ENCODE measurements around the gene ARFGAP1. TPM values are rescaled to one million over a fixed set of nuclear protein-coding genes. Genes with fewer than 3 reads are reported as not detected.

ARFGAP1 gene
- total and polyA plus RNA-seq, 2 of the 4 experiments (the other 2 are of a cell fraction), result 59.1 to 194 TPM

DNA sequence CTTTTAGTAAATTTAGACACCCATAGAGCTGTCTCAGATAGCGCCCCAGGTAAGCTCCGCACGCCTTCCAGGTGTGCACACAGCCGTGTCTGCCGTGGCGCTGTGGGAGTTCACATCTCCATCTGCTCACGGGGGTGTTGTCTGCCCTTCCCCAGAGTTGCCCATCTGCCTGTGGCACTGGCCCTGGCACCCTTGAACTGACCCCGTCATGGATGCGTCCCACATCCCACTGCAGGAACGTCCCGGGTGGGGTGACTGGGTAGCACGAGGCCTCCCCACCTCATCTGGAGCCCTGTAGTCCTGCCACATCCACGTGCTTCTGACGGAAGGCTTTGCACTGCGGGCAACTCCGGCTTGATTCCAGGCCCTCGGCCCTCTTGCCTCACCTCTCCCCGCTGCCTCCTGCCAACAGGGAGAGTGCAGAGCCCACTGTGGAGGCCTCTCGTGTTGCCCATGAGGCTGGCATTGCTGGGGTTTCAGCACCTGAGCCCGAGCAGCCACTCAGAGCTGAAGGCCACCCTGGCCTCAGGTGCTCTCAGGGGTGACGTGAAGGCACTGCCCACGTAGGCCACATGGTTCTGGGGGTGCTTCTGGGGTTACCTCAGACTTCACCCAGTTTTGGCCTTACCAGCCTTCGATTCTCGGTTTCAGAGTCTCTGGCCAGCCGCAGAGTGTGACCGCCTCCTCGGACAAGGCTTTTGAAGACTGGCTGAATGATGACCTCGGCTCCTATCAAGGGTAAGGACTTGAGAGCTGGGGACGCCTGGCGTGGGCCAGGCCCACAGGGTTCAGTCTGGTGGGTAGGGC, 5.1 kb downstream of the ARFGAP1 start:
- intact Hi-C loops (cut with micrococcal nuclease), result no loop called here
- H3K27me3 ChIP-seq (ENCODE audit: control insufficient read depth, insufficient read depth, low read length), result no peaks in the 10 kb centered on the region
- H3K4me2 ChIP-seq (ENCODE audit: low read depth, low read length), result no peak overlapping the region
- no peak overlapping the region for H2AK9ac ChIP-seq (replicated peaks; ENCODE audit: low read depth, low read length, poor library complexity)
- no peak overlapping the region for H2BK15ac ChIP-seq (ENCODE audit: low read depth, low read length)
- peaks cover 12% of the 10 kb centered on the region for H3K4me1 ChIP-seq (ENCODE audit: control insufficient read depth, insufficient read depth, low read length)
- no peak for DNase-seq
- peaks cover 18 to 59% of the 10 kb centered on the region in 2 experiments for H3K79me1 ChIP-seq (ENCODE audit: low read depth in 1 of 2, low read length in 2 of 2)
- H2AK5ac ChIP-seq (ENCODE audit: low read depth, low read length), result no peak overlapping the region
- H3K9me1 ChIP-seq (ENCODE audit: insufficient read depth, low read length), result peaks cover 6% of the 10 kb centered on the region; the same call in 1 of the 2 replicates
- ATAC-seq (ENCODE audit: low read depth), result no peak
- no TSS peak for BruUV-seq (replicated peaks)
- no peak overlapping the region for H3K9ac ChIP-seq (ENCODE audit: low read depth, low read length)
- no peak overlapping the region for H2AFZ ChIP-seq (replicated peaks; ENCODE audit: low read length, poor library complexity)
- no peak overlapping the region for H3K23ac ChIP-seq (ENCODE audit: low read depth, low read length)
- H2BK120ac ChIP-seq (ENCODE audit: low read depth, low read length), result no peak overlapping the region
- H3K18ac ChIP-seq (ENCODE audit: low read depth, low read length), result no peak overlapping the region
- TF ChIP-seq BHLHE40 (IDR thresholded peaks at IDR 0.05; ENCODE audit: low read depth, low read length), result no peak
- TF ChIP-seq, protein P1, sequence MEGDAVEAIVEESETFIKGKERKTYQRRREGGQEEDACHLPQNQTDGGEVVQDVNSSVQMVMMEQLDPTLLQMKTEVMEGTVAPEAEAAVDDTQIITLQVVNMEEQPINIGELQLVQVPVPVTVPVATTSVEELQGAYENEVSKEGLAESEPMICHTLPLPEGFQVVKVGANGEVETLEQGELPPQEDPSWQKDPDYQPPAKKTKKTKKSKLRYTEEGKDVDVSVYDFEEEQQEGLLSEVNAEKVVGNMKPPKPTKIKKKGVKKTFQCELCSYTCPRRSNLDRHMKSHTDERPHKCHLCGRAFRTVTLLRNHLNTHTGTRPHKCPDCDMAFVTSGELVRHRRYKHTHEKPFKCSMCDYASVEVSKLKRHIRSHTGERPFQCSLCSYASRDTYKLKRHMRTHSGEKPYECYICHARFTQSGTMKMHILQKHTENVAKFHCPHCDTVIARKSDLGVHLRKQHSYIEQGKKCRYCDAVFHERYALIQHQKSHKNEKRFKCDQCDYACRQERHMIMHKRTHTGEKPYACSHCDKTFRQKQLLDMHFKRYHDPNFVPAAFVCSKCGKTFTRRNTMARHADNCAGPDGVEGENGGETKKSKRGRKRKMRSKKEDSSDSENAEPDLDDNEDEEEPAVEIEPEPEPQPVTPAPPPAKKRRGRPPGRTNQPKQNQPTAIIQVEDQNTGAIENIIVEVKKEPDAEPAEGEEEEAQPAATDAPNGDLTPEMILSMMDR (conservative IDR thresholded peaks at IDR 0.05; ENCODE audit: low read depth, low read length), result no peak
- TF ChIP-seq, protein P2, sequence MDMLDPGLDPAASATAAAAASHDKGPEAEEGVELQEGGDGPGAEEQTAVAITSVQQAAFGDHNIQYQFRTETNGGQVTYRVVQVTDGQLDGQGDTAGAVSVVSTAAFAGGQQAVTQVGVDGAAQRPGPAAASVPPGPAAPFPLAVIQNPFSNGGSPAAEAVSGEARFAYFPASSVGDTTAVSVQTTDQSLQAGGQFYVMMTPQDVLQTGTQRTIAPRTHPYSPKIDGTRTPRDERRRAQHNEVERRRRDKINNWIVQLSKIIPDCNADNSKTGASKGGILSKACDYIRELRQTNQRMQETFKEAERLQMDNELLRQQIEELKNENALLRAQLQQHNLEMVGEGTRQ (IDR thresholded peaks at IDR 0.05; ENCODE audit: low read depth, low read length), result no peak
- no peak for TF ChIP-seq NFE2L2 (IDR thresholded peaks at IDR 0.05; ENCODE audit: low read depth, low read length)
- no peak for TF ChIP-seq SMC3 (IDR thresholded peaks at IDR 0.05; ENCODE audit: low read depth, low read length)
- no peak for TF ChIP-seq FOS (IDR thresholded peaks at IDR 0.05; ENCODE audit: low read depth, low read length)
- no peak for TF ChIP-seq MAZ (IDR thresholded peaks at IDR 0.05; ENCODE audit: borderline replicate concordance, low read depth, low read length)
- no peak for TF ChIP-seq CEBPB (IDR thresholded peaks at IDR 0.05; ENCODE audit: low read depth, low read length)
- TF ChIP-seq RAD21 (IDR thresholded peaks at IDR 0.05; ENCODE audit: low read length), result no peak
- TF ChIP-seq, protein P3, sequence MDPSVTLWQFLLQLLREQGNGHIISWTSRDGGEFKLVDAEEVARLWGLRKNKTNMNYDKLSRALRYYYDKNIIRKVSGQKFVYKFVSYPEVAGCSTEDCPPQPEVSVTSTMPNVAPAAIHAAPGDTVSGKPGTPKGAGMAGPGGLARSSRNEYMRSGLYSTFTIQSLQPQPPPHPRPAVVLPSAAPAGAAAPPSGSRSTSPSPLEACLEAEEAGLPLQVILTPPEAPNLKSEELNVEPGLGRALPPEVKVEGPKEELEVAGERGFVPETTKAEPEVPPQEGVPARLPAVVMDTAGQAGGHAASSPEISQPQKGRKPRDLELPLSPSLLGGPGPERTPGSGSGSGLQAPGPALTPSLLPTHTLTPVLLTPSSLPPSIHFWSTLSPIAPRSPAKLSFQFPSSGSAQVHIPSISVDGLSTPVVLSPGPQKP (IDR thresholded peaks at IDR 0.05; ENCODE audit: borderline replicate concordance, low read depth, low read length), result no peak
- no peak overlapping the region for H2BK5ac ChIP-seq (ENCODE audit: low read depth, low read length, poor library complexity, severe bottlenecking)
- CTCF ChIA-PET, result interaction anchor here (1.2 kb wide), 1 partner anchor 53 kb away, joined by 3 read pairs; no protein-coding TSS in a partner anchor
- H3K36me3 ChIP-seq (ENCODE audit: control insufficient read depth, insufficient read depth, low read length), result peaks cover 63% of the 10 kb centered on the region
- H4K5ac ChIP-seq (ENCODE audit: low read depth, low read length), result no peak overlapping the region
- H4K8ac ChIP-seq (ENCODE audit: low read depth in 2 of 2, low read length in 2 of 2), result no peak overlapping the region
- H4K20me1 ChIP-seq (ENCODE audit: insufficient read depth, low read length), result peaks cover 78% of the 10 kb centered on the region
- H3K14ac ChIP-seq (replicated peaks; ENCODE audit: low read depth, low read length), result no peak overlapping the region
- WGBS, 2 experiments (ENCODE audit: extremely low coverage in 2 of 2, insufficient read length in 1 of 2), result 96% methylated on average over 20 of the region's 30 CpGs; no CpG with 5 or more reads in 1 of the 2 experiments
- H3K9me3 ChIP-seq (ENCODE audit: control insufficient read depth, insufficient read depth, low read length), result no peaks in the 10 kb centered on the region
- no peak overlapping the region for H2BK20ac ChIP-seq (ENCODE audit: low read depth, low read length)
- H4K91ac ChIP-seq (ENCODE audit: insufficient read depth, low read depth, low read length), result no peak overlapping the region
- dilution Hi-C loops (cut with HindIII; ENCODE audit: low sequenced_read_pairs, unreplicated experiment), result no loop called here
- no peak overlapping the region for H3K27ac ChIP-seq (ENCODE audit: insufficient read depth, low read length)
- no peak overlapping the region for H3K56ac ChIP-seq (ENCODE audit: extremely low read depth, insufficient read depth, low read length)
- in situ Hi-C loops (cut with MboI; ENCODE audit: low sequenced_read_pairs), result no loop called here
- POLR2A ChIA-PET (ENCODE audit: unreplicated experiment), result no interaction called here
- no peak overlapping the region for H3K4ac ChIP-seq (ENCODE audit: low read depth, low read length)
- H3K4me3 ChIP-seq (ENCODE audit: insufficient read depth, low read depth, low read length), result no peak overlapping the region
